Choroid plexus epithelial cell (primary cell): Measurements from ENCODE around the gene GHRH.
A peak's percentile ranks its signal among the peaks of the same experiment; 100 is the strongest.

Source experiments
- DNase-seq: peaks from one replicate; pipeline ENCODE4 v3.0.0-alpha.2; 2010; ENCODE audit warnings: low read depth
- H3K4me3 ChIP-seq: 2 replicates; pipeline ENCODE4 v1.5.1; 2011; ENCODE audit warnings: low read depth, mild to moderate bottlenecking, control low read depth, low read length, moderate library complexity
- TF ChIP-seq, protein P1 (sequence below): conservative IDR thresholded peaks from 2 replicates; pipeline ENCODE4 v1.5.1; 2011; ENCODE audit warnings: low read depth, mild to moderate bottlenecking, control low read depth, inconsistent platforms, low read length, moderate library complexity

GHRH gene

DNA sequence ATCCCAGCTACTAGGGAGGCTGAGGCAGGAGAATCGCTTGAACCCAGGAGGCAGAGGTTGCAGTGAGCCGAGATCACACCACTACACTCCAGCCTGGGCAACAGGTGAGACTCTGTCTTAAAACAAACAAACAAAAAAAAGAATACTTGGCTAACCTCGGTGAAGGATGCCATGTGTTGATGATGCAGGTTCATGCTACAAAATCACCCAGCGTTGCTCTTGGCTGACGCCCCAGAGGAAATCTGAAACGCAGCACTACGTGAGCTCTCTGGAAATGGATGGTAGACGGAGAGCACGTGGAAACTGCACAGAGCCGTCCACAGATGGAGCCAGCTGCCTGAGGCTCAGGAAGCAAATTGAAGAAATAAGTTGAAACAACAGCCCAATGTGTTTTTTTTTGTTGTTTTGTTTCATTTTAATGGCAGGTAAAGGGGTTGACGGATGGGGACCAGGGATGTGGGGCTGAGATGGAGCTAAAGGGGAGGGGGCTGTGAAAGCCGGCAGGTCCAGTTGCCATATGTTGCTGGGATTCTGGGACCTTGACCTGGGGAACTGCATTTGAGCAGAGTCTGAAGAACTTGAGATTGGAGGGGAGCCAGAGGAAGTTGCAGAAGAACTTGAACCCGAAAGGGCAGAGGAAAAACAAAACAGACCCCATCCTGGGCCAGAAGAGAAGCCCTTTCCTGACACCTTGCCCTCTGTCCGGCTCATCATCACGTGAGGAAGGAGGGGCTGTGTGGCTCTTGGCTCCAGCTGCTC is 15.1 kb upstream of the GHRH start:
- TF ChIP-seq, protein P1, sequence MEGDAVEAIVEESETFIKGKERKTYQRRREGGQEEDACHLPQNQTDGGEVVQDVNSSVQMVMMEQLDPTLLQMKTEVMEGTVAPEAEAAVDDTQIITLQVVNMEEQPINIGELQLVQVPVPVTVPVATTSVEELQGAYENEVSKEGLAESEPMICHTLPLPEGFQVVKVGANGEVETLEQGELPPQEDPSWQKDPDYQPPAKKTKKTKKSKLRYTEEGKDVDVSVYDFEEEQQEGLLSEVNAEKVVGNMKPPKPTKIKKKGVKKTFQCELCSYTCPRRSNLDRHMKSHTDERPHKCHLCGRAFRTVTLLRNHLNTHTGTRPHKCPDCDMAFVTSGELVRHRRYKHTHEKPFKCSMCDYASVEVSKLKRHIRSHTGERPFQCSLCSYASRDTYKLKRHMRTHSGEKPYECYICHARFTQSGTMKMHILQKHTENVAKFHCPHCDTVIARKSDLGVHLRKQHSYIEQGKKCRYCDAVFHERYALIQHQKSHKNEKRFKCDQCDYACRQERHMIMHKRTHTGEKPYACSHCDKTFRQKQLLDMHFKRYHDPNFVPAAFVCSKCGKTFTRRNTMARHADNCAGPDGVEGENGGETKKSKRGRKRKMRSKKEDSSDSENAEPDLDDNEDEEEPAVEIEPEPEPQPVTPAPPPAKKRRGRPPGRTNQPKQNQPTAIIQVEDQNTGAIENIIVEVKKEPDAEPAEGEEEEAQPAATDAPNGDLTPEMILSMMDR: peak; percentile 66
- no peak overlapping the region for H3K4me3 ChIP-seq
- peak; percentile 97 for DNase-seq

DNA sequence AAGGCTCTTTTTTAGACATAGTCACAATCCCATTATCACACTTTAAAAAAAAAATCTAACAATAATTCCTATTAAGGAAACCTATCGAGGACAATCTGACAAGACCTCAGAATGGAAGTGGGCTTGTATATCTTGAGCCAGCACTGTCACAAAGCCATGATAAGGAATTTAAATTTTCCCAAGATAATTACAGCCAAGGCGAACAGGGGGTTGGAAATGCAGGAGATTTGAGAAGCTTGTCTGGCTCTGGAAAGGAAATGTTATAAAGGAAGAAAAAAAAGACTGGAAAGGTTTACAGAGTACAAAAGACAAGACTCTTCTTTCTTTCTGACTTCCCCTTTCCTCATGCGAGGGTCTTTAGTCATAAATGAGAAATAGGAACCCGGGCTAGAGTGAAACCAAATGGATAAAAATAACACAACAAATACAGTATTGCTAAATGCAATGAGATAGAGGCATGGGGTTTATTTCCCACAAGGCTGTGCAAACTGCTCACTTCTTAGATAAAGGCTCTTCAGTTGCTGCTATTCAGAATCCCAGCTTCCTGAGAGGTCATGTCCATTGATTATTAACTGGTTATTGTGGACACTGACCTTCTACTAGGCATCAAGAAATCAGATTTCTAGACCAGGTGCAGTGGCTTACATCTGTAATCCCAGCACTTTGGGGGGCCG is 13.4 kb upstream of the GHRH start:
- peak; percentile 29 for DNase-seq
- TF ChIP-seq, protein P1: no peak
- no peak overlapping the region for H3K4me3 ChIP-seq

DNA sequence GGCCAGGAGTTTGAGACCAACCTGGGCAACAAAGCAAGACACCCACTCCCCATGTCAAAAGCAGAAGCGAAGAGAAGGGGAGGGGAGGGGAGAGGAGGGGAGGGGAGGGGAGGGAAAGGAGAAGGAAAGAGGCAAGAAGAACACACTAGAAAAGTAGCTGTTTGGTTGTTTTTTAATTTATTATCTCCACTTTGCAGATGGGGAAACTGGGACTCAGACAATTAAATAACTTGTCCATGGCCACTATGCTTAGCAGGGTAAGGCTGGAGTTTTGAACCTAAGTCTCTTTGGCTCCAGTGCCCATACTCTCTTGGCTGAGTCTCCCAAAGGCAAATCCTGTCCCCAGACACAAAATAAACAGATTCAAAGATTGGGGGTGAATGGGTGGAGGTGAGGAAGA is 12.4 kb upstream of the GHRH start:
- H3K4me3 ChIP-seq: no peak overlapping the region
- no peak for DNase-seq
- TF ChIP-seq, protein P1: no peak

DNA sequence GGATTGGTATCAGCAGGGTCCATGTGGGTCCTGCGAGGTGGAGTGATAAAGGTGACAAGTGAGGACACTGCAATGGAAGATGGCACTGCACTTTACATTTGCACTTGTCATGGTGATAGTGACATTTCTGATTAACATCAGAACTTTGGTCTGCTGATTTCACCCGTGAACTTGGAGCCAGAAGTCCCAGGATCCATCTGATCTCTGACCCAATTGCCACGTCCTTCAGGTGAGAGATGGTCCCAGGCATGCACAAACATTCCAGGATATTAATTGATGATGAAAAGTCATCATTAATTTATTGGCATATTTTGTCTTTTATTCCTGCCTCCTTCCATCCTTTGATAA is 9.8 kb upstream of the GHRH start:
- no peak overlapping the region for H3K4me3 ChIP-seq
- DNase-seq: no peak
- TF ChIP-seq, protein P1: no peak

DNA sequence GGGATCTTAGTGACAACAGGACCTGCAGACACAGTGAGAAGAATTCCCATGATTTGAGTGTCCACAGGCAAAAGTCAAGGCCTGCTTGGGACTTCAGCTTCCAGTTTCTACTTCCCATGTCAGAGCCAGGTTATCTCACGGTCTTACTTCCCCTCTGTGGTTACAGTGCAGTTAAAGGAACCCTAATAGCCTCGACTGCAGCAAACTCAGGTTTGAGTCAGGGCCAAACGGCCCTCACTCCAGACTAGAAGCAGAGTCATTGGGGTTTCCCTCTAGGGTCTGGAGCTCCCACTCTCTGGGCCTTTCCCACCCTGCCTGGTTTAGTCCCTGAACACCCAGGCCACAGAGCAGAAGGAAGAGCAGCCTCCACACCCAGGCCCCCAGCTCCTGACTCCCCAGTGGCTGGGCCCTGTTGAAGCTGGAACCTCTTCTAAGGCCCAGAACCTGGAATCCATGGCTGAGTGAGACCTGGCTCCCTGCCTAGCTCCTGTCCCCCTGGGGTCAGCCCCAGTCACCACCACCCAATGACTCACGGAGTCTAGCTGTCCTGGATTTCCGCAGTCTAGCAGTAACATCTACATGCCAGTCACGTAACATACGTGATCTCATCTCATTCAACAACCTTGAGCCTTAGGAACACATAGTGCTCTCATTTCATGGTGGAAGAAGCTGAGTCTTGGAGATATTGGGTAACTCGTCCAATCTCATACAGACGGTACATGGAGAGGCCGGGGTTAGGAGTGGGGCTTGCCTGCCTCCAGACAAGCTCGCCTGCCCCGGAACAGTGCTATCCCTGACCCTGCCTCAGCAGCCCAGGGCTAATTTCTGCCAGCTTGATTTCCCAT is 9.2 kb upstream of the GHRH start:
- TF ChIP-seq, protein P1: no peak
- peak; percentile 60 for DNase-seq
- H3K4me3 ChIP-seq: no peak overlapping the region

DNA sequence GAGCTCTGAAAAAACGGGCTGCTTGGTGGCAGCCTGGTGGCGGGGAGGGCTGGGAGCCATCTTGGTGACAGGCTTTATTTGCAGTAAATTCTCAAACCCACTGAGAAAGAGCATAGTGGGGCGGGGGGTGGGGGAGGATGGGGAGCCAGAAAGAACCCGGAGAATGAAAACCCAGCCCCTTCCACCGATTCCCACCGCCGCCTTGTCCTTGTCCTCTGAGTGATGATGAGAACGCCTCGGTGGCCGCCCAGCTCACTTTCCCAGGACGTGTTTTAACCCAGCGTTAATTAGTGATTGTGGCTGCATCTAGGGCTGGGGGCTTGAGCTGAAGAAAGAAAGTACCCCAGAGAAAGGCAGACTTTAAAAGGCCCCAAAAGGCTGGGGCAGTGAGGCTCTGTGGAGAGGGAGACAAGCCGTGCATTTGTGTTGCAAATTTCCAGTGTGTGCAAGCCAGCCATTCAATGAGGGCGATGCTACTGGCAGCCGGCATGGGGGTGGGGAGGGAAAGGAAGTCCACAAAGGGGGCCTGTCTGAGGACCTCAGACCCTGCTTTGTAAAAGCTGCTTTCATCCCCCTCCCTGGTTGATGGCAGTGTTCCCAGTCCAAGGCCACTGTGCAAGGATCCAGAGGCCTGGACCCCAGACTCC is 6.2 kb upstream of the GHRH start:
- TF ChIP-seq, protein P1: no peak
- no peak for DNase-seq
- no peak overlapping the region for H3K4me3 ChIP-seq
